ENCODE results near the gene PPP1R14D. TPM values are rescaled to one million over a fixed set of nuclear protein-coding genes. Genes with fewer than 3 reads are reported as not detected.

PPP1R14D gene
- total RNA-seq, 2 donors from 2014 or later = not detected

- Histone ChIP-seq H3K4me1 (peaks cover 20% of the 10 kb centered on the region), H3K27ac (no peak overlapping the region), H3K4me3 (no peak overlapping the region), H3K9me3 (no peaks in the 10 kb centered on the region), H3K36me3 (replicated peaks in 1 of 2; ENCODE audit: insufficient read depth in 1 of 2, low read depth in 2 of 2) (peaks cover 5 to 27% of the 10 kb centered on the region in 2 donors), H3K27me3 (no peaks in the 10 kb centered on the region)
- intact Hi-C loops (cut with DNase I) = no loop called here
- TF ChIP-seq CTCF (IDR thresholded peaks at IDR 0.05) (no peak), POLR2A (IDR thresholded peaks at IDR 0.05) (no peak)
- DNase-seq (no peak), ATAC-seq (no peak)
- WGBS, 2 donors = 84 to 88% methylated on average over 12 to 13 of the region's 16 CpGs
These were observed 24.9 kb upstream of the PPP1R14D start for GRCh38 chr15:40853241-40853890.

DNA sequence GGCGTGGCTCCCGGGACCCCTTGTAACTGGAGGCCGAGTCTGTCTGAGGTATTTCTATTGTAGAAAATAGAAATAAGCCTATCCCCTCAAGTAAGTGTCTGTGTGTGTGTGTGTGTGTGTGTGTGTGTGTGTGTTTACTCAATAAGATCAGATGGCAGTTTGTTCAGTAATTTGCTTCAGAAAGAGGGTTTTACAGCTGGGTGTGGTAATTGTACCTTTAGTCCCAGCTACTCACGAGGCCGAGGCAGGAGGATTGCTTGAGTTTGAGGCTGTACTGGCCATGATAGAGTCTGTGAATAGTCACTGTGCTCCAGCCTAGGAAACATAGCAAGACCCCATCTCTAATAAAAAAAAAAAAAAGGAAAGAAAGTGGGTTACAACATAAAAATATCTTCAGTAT lies 24.0 kb upstream of the PPP1R14D start:
- Histone ChIP-seq H3K27me3 (no peaks in the 10 kb centered on the region), H3K36me3 (replicated peaks in 1 of 2; ENCODE audit: insufficient read depth in 1 of 2, low read depth in 2 of 2) (peaks cover 5 to 27% of the 10 kb centered on the region in 2 donors), H3K4me3 (no peak overlapping the region), H3K9me3 (no peaks in the 10 kb centered on the region), H3K27ac (no peak overlapping the region), H3K4me1 (peaks cover 20% of the 10 kb centered on the region)
- intact Hi-C loops (cut with DNase I) = no loop called here
- no peak for TF ChIP-seq CTCF (IDR thresholded peaks at IDR 0.05)
- TF ChIP-seq POLR2A (IDR thresholded peaks at IDR 0.05) = no peak
- ATAC-seq (no peak), DNase-seq (no peak)
- WGBS, 2 donors = 76 to 94% methylated on average over 5 of the region's 5 CpGs

DNA sequence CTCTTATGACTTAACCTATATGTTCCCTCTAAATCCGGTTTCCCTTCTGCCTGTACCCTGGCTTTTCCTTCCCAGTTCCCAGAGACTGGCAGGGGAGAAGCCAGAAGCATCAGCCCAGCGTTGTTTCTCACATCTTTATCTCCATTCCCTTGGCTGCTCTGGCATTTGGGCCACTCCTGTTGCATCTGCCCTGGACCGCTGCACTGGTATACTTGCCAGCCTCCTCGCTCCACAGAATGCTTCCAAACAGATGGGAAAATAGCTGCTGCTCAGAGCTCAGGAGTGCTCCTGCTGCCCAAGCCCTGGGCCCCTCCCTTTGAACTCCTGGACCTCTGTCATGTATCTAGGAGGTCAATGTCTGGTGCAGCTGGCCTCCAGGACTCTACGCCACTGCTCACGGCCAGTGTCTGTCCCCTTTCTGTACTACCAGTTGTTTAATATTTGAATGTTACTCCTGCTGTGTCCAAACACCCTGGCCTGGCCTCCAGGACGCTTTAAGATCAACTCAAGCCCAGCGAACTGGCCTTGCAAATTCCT lies 22.1 kb upstream of the PPP1R14D start:
- H3K4me3 ChIP-seq = no peak overlapping the region
- ATAC-seq = no peak
- H3K27me3 ChIP-seq = no peaks in the 10 kb centered on the region
- intact Hi-C loops (cut with DNase I) = no loop called here
- no peak overlapping the region for H3K27ac ChIP-seq
- H3K4me1 ChIP-seq = peaks cover 27% of the 10 kb centered on the region
- TF ChIP-seq CTCF (IDR thresholded peaks at IDR 0.05) = no peak
- TF ChIP-seq POLR2A (IDR thresholded peaks at IDR 0.05) = no peak
- H3K9me3 ChIP-seq = no peaks in the 10 kb centered on the region
- 82 to 89% methylated on average over 8 of the region's 8 CpGs for WGBS, 2 donors
- DNase-seq = no peak
- H3K36me3 ChIP-seq (replicated peaks in 1 of 2; ENCODE audit: insufficient read depth in 1 of 2, low read depth in 2 of 2) = peaks cover 5 to 21% of the 10 kb centered on the region in 2 donors

- DNase-seq (peak; percentile 63 to 85 (median 76)), ATAC-seq (peak; percentile 43)
- TF ChIP-seq CTCF (IDR thresholded peaks at IDR 0.05) (peak in 4 of 7 experiments; percentile 46 to 59 (median 52)), POLR2A (IDR thresholded peaks at IDR 0.05) (peak in 1 of 3 donors; percentile 33)
- intact Hi-C loops (cut with DNase I) = no loop called here
- Histone ChIP-seq H3K4me1 (peaks cover 41% of the 10 kb centered on the region), H3K9me3 (no peaks in the 10 kb centered on the region), H3K4me3 (no peak overlapping the region), H3K27me3 (no peaks in the 10 kb centered on the region), H3K27ac (peak overlapping the region; percentile 71 to 92 (median 84)), H3K36me3 (replicated peaks in 1 of 2; ENCODE audit: insufficient read depth in 1 of 2, low read depth in 2 of 2) (peaks cover 0 to 3% of the 10 kb centered on the region in 2 donors)
- WGBS, 2 donors = 53 to 73% methylated on average over 7 of the region's 7 CpGs
These were observed 18.9 kb upstream of the PPP1R14D start for GRCh38 chr15:40847223-40847961.
